NCI-H226 (cell line): ENCODE measurements around the gene MYMK.

ENCODE experiments used
- DNase-seq: peaks from one replicate; pipeline ENCODE4 v3.0.0-alpha.2; 2015

Gene MYMK

DNA sequence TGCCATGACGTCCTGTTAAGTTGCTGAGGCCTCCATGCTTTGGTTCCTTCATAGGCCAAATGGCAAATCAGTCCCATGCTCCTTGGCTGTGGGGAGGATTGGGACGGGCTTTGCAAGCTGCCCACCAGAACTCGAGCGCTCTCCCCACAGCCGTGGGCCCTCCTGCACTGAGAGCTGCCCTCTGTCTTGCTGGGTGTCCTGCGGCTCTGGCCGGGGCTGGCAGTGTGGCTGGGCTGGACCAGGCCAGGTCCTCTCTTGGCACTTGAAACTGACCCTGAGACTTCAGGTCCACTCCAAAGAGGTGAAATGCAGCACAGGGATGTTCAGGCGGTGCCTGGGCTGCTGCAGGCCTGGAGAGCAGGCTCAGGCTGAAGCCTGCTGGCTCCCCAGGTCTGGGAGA, 7.0 kb downstream of the MYMK start:
- no peak for DNase-seq

DNA sequence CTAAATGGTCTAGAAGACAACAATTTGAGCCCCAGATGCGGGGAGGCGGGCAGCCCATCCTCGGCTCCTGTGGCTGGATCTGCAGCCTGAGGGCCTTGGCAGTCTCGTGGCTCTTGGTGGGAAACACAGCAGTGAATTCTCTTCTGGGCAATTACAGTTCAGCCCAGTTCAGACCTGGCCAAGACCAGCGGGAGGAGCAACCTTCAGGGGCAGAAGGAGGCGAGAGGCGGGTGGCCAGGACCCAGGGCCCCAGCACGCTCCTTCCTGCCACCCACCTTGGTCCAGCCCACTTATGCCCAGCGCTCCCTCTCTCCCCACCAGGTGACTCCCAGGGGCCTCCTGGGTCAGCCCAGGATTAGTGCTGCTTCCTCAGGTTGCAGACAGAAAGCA, 7.8 kb downstream of the MYMK start:
- DNase-seq: no peak

DNA sequence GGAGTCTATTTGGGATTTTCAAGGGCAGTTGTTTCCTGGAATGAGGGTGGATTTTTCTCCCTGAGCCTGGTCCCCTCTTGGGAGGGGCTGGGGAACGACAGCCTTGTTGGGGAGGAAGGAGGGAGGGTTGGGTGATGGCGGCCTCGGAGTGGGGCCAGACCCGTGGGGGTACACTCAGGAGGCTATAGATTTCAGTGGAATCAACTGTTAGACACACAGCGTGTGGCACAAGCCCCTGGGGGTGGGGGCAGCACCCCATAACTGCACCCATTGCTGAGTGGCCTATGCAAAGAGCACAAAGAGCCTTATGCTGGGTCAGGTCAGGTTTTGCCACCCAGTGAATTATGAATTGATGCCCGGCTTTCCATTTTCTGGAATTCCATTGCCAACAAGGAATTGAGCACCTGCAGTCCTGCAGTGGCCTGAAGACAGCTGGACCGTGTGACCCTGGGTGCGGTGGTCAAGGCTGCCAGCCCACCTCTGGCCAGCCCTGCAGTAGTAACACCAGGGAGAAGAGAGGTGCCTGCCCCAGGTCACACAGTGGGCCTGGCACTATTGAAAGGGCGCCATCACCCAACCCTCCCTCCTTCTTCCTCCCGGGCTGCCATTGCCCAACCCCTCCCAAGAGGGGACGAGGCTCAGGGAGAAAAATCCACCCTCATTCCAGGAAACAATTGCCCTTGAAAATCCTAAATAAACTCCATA, 8.4 kb downstream of the MYMK start:
- DNase-seq: no peak

DNA sequence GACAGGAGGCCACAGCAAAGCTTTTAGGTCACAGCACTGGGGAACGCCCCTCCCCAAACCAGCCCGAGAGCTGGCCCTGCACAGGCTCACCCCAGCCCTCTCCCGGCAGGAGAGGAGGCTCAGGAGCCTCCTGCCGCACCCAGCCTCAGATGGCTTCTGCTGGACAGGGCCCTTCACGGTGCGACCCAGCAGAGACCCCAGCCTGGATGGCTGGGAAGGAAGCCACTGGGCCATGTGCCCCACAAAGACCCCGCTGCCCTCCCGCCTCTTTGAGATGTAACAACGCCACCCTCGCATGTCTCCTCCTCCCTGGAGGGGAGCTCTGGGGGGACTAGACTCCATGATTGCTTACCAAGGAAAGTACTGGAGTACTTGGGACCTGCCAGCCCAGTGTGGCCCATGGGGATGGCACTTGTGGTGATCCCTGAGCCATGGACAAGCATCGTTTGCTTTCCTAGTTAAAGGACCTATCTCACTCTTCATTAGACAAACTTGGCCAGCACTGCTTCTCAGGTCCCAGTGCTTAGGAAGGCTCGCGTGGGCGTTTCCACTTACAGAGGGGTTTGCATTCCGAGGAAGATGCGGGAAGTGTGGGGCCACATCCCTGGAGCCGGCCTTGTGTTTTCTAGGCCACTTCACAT, 9.0 kb downstream of the MYMK start:
- DNase-seq: no peak

DNA sequence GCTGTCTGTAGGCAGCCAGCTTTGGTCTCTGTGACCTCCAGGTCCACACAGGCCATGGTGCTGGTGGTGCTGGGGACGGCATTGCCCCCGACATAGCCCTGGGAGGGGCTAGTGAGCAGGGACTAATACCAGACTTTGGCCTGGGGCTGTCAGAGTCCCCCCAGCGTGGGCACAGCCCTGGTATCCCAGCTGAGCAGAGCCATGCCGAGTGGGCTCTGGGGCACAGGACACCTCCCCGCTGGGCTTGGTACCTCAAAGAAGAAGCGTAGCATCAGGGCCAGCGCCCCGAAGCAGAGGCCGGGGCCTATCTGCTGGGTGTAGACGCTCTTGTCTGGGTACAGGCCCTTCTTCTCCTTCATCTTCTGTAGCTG, 9.5 kb downstream of the MYMK start:
- DNase-seq: no peak

DNA sequence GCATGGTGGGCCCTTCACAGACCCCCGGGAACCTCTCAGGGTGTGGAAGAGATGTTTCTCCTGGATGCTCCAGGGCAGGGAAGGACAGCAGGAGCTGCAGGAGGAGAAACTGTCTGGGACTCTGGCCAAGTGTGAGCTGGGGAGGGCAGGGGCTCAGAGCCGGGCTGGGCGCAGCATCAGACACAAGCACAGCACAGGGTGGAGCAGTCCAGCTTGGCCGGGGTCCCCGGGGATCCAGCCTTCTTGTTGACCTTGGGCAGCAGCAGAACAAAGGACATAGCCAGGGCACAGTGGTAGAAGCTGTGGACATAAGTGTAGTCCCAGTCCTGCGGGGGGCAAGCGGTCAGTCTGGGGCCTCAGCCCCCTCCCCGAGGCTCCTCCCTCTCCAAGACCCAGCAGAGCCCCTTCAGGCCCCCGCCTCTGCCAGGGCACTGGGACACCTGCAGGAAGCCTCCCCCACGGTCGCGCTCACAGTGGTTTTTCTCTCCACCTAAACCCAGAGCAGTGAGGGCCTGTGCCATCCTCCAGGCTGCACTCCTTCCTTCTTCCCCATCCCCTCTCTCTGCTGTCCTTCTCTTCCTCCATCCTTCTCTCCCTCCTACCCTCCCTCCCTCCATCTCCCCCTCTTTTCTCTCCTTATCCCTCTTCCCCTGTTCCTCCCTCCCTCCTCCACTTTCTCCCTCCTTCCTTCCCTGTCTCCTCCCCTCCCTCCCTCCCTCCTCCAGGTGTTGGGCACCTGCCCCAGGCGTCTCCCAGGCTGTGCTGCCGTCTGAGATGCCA, 10.1 kb downstream of the MYMK start:
- no peak for DNase-seq

DNA sequence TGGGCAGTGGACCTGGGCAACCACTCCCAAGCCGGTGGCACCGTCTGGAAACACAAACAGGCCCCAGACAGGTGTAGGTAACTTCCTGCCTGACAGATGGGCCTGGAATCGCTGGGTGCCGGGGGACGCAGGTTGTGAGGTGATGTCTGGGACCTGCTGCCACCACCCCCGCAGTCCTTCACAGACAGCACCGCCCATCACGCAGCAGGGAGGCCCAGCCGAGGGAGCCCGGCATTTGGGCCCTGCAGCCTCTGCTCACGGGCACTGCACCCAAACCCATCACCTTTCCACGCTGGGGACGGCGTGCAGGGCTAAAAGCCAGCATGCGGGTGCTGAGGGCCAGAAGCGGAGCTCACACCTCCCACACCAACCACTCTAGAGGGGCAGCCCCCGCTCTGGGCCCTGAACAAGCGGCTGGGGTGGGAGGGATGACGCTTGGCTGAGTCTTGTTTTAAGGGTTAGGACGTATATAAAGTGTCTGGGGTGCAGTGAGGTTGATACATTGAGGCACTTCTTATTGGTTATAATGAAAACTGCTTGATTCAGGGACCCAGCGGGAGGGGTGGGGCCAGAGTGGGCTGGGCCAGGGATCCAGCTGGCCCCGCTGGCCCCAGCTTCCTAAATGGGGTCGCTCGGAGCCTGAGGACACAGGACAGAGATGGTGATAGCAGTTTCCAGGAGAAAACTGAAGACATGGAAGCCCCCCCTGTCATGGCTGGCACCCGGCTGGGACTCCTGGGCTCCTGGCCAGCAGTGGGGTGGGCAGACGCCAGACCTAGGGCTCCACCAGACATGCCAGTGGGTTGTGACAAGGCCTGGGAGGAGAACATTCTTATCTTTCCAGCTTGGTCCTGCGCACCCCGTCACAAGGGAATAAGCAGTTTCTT, 11.3 kb downstream of the MYMK start:
- no peak for DNase-seq

DNA sequence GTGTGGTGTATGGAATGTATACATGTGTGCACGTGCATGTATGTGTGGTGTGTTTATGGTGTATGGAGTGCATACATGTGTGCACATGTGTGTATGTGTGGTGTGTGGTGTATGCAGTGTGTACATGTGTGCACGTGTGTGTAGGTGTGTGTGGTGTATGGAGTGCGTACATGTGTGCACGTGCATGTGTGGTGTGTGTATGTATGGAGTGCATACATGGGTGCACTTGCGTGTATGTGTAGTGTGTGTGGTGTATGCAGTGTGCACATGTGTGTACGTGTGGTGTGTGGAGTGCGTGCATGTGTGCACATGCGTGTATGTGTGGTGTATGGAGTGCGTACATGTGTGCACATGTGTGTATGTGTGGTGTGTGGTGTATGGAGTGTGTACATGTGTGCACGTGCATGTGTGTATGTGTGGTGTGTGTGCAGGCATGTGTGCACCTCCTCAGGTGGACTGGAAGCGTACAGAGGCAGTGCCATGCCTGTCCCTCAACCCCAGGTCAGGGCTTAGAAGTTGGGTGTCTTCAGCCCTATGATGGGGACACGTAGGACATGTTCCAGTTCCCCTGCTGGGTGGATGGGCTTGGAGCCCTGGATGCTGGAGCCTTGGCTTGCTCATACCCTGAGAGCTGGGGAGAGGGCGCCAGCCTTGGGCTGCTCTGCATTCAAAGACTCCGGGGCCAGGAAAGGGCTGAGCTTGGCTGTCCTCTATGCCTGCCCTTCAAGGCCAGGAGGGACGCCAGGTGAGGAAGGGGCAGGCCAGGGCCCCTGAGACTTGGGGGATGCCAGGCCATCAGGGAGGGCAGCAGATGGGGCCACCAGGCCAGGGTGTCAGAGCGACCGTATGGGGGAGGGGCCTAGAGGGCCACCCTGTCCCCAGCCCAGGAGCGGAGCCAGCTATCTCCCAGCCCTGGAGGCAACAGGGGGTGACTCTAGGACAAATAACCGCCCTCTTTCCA, 12.2 kb downstream of the MYMK start:
- DNase-seq: no peak

DNA sequence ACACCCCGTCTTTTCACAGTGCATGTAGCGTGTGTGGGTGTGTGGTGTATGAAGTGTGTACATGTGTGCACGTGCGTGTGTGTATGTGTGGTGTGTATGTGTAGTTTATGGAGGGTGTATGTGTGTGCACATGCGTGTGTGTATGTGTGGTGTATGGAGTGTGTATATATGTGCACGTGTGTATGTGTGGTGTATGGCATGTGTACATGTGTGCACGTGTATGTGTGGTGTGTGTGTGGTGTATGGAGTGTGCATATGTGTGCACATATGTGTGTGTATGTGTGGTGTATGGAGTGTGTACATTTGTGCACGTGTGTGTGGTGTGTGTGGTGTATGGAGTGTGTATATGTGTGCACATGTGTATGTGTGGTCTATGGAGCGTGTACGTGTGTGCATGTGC, 13.2 kb downstream of the MYMK start:
- DNase-seq: no peak

DNA sequence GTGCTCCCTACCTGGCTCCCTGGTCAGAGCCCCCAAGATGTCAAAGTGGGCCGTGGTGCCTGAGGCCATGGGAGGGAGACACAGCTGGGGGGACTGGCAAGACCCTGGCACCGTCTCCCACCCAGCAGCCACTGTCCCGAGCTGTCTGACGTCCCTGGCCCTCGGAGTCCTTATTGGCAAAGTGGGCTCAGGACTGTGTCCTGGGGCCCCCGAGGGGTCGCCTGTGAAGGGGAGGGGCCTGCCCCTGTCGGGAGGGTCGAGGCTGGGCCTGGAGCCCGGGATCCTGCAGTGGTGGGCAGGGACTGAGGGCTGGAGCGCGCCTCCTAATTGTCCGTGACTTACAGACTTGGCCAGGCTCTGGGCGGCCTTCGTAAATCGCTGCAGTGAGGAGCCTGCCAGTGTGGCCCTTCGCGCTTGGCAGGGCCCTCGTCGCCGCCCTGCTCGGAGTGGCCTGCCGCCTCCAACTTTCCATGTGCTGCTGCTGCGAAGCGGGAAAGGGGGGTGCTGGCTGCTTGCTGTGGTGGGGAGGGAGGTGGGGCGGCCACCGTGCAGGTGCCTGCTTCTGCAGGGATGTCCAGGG, 13.7 kb downstream of the MYMK start:
- no peak for DNase-seq

DNA sequence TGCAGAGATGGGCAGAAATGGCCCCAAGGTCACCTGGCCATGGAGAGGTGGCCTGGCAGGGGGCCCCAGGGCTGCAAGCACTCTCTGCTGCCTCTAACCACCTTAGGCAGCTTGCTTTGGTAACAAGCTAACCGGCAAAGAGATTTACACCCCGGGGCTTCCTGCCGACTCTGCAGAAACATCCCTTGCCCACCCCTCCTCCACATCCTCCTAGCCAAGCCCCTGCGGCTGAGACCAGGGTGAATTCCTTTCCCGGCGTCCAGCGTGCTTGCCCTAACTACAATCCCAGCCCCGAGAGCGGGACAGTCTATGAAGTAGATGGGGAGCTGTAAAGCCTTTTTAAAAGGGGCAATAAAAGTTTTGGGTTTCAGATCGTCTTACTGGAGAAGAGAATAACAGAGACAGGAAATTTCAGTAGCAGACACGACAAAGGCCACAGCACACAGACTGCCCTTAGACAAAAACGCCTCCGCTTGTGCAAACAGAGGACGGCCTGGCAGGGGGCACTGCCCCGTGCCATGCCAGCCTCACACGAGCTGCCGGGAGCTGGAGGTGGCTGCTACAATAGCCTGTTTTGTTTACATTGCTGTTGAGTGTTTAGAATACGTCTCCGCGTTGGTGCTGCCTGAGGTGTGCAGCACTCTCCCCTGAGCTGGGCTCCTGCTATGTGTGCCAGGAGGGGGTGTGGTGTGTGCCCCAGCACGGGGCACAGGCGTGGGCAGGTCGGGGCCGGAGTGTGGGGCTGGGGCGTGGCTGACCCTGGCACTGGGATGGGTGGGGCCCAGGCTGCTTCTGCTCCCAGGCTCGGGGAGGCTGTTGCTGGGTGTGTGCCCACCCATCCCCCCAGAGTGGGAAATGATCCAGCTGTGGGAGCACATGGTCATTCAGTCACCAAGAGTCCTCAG, 15.3 kb downstream of the MYMK start:
- no peak for DNase-seq

DNA sequence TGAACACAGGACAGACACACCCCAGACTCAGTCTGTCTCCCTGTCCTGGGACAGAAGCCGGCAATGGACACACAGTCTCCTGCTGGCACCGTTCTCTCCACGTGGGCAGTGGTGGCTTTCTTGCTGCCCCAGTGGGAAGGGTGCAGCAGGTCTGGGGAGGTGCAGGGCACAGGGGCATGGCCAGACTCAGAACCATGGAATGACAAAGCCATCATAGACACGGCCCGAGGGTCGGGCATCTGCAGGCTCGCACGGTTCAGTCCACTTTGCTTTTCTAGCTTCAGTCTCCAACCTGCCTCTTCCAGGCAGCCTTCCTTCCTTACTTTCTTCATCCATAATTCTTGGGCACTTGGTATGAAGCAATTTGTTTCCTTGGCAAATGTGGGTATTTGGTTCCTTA, 16.7 kb downstream of the MYMK start:
- DNase-seq: no peak

DNA sequence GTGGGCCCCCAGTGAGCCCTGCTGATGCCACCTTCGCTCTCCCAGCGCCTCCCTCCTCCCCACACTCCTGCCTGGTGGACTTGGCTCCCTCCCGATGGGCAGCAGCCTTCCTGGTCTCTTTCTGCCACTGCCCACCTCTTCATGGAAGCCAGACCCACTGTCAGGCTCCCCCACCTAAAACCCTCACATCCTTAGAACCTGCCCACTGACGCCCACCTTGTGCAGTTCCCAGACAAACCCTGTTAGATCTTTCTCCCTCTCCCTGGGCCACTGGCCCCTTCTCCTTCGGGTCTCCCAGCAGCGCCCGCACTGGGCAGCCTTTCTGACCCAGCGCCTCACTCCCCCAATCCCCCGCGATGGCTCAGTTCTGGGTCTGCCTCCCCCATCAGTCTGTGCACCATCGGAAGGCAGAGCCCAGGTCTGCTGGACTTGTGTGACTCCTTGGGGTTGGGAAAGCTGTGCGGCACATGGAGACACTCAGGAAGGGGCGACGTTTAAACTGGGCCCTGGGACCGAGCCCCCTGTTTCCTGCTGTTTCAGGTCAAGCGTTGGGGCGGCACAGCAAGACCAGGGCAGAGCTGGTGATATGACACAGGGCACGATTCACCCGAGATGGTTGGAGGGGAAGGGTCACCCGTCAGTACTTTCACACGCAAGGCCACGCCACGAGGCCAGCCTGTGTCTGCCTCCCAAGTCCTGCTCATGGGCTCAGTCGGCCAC, 17.4 kb downstream of the MYMK start:
- DNase-seq: no peak

DNA sequence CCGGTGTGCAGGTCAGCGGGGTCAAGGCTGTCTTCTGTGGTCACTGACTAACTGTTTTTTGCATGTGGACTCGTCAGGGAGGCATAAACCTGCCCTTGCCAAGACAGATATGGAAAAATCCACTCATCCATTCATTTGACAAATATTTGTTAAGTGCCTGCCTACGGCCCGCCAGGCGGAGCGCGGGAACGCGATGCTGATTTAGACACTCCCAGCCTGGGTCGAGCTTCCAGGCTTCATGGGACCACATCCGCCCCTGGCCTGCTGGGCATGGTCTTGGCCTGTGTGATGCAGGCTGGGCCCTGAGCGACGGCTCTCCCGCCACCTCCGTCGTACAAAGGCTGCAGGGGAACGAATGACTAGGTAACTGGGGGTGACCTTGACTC, 18.1 kb downstream of the MYMK start:
- peak; percentile 96 for DNase-seq

DNA sequence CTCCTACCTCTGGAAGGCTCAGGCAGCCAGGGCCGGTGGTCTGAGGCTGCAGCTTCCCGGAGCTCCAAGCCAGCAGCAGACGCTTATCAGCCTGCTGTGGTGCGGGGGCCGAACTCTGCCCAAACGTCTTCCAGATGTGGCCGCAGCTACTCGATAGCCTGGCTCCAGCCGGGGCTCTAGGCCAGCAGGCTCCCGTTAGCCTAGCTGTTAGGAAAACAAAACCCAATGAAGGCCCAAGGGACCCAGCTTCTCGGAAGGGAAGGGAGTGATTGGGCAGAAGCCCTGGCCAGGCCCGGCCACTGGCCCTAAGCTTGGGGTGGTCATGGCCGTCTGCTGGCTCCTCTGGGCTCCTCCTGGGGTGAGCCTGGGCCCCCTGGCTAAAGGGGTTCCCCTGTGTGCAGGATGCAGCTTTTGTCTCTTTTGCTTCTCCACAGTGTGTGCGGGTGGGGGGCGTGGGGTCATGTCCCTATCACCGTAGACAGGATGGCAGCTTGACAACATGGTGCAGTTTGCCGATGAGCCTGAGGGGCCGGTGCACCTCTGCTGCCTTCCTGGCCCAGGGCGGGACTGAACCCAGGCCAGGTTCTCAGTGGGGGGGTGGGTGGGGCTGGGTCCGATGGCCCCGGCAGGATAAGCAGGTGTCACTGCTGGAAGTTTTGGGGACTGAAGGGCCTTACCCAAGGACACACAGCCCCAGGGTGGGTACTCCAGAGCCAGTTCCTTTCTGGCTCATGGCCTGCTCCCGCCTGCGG, 18.7 kb downstream of the MYMK start:
- DNase-seq: no peak

DNA sequence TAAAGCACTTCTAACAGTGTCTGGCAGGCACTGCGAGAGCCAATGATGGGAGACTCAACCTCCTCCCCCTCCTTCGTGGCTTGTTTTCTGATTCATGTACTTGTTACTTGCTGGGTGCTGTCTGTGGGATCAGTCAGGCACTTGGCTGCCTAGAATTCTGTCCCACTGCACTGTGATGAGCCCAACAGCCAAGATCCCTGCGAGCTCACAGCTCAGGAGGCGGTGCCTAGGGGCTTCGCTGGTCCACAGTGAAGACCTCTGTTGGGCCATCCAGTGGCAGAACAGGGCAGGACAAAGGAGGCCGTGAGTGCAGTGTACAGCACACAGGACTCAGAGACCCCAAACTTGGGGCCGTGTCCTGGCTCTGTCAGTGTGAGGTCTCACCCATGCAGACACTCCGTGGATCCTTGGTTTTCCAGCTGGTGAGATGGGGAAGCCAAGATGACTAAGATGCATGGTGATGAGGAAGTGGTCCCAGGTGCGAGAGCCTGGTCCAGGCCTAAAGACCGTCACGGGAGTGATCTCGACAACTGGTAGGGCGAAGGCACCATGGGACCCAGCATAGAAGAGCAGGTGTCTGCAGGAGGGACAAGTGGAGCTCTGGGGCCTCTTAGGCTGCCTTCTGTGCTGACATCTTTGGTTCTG, 19.5 kb downstream of the MYMK start:
- DNase-seq: peak; percentile 7

DNA sequence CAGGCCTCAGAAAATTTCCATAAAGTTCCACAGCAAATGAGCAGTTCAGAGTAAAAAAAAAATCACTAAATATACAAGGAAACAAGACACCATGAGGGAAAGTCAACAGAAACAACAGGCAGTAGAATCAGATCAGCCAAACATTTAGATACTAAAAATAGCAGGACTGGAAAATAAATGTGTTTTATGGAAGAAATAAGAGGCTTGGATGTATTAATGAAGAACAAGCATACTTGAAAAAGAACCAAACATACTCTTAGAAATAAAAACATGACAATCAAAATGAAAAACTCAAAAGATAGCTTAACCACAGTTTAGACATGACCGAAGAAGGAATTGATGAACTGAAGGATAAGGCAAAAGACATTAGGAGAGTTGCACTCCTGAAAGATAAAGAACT, 22.6 kb downstream of the MYMK start:
- DNase-seq: no peak

DNA sequence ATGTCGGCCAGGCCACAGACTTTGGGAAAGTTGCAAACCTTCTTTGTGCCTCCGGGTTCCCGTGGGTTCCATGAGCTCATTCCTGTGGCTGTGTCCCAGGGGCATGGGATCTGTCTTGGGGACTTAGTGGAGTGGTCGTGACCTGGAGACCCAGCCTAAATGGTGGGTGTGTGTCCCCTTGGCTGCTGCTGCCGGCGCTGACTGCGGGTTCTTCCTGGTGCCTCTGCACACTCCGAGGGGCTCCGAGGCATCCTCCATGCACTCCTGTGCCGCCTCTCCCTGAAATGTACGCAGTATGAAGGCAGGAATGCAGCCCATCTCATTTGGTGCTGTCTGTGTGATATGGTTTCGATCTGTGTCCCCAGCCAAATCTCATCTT, 24.9 kb downstream of the MYMK start:
- no peak for DNase-seq
